Renal pelvis (tissue), 4 donors: ENCODE results near the gene GPHN. TPM values are rescaled to one million over a fixed set of nuclear protein-coding genes. Genes with fewer than 3 reads are reported as not detected.
"Not testable (repeated sequence)": the region's sequence is repeated elsewhere in the genome, so short reads cannot be mapped to it uniquely, and the experiment has no call there.

ENCODE experiments used
- DNase-seq: peaks from one replicate; pipeline ENCODE4 v3.0.0-alpha.2; 2013
- polyA plus RNA-seq, 3 donors: library from polyadenylated mRNA; unstranded; fragments of 120-200 nt; gene quantifications; one replicate each; pipeline ENCODE4 v1.2.1, GENCODE V29; 2013; ENCODE audit not compliant: insufficient read length in 3 of 3

Gene GPHN
- polyA plus RNA-seq, 3 donors: 70.3 to 83.7 (median 71.6) TPM

DNA sequence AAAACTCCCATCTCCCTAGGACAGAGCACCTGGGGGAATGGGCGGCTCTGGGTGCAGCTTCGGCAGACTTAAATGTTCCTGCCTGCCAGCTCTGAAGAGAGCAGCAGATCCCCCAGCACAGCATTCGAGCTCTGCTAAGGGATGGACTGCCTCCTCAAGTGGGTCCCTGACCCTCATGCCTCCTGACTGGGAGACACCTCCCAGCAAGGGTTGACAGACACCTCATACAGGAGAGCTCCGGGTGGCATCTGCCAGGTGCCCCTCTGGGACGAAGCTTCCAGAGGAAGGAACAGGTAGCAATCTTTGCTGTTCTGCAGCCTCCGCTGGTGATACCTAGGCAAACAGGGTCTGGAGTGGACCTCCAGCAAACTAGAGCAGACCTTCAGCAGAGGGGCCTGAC, 79.8 kb downstream of the GPHN start:
- DNase-seq: not testable (repeated sequence)

DNA sequence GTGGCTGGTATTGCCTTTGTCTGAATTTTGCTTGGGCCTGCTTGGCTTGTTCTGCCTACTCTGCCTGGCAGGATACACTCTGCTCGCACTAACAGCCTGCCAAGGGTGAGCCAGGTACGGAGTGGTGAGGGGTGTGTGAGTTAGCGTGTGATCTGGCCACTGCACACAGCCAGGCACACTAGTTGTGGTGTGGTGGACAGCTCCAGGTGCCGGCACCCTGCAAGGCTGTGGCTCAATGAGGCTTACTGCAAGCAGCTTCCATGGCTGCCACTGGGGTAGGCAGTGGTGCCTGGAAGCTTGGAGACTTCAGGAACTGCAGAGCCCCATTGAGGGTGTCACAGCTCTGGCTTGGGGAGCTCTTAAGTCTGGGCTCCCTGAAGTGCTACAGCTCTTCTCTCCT, 87.4 kb downstream of the GPHN start:
- no peak for DNase-seq

DNA sequence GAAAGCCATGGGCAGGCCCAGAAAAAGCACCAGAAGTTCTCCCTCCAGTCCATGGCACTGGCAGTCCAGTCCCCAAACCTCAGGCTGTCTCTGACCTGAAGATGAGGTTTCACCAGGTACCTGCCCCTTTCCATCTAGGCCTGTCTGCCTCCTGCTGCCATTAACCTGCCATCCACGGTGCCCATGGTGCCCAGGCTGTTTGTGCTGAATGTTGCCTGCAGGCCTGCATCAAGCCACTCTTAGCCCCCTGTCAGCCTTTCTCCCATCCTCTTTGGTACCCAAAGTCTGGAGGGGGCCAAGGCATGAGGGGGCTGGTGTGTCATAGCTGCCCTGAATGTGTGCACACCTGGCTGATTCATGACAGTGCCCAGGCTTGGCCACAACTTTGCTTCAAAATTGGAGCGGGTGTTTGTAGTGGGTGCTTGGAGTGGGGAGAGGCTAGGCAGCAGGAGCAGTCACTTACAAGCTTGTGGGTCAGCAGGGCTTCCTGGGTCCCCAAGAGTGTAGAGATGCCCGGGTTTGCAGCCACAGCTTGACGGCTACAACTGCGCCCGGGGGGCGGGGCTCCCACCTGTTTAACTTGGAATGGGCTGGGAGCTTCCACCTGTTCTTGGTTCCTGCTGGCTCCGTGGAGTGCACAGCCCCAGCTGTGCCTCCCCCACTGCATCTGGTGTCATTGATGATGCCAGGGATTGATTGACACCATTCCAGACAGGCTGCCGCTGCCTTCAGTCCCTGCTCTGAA, 88.5 kb downstream of the GPHN start:
- no peak for DNase-seq

DNA sequence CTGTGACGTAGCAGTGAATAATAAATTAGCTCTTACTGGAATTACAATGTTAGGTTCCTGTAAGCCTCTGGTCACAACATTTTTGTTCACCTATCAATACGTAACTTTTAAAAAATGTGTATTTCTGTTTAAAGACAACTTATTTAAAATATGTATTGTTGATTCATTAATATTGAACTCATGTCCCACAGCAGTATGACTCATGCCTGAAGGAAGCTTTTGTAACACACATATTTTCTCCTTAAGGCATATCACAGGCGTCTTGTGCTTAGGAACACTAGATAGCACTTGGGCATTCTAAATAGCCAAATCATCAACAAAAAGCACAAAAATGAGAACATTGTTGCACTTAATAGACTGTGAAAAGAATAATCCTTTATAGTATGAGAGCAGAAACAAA, 92.5 kb downstream of the GPHN start:
- DNase-seq: no peak

DNA sequence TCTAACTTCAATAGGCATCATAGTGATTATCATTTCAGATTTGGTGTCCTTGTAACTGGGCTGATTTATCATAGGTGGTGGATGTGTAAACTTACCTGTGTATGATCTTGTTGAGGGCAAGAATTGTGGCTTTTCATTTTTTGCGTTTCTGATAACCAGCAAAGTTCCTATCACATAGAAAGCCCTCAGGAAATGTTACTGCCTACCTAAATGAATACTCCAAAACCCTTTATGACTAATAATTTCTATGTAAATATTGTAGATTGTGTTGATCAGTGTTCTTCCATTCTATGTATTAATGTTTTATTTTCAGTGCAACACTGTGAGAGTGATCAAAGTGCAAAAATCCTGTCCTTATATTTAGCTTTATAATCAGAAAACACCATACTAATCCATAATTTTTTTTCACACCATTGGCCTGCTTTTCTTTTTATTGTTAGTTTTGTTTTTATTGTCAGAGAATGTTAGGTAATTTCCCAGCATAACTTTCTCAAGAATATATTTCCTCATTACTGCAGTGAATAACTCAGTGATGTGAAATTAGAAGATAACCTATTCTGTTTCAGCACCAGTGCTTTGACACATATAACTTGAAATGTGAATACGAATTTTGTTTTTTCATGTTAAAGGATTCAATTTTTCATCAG, 94.1 kb downstream of the GPHN start:
- no peak for DNase-seq

DNA sequence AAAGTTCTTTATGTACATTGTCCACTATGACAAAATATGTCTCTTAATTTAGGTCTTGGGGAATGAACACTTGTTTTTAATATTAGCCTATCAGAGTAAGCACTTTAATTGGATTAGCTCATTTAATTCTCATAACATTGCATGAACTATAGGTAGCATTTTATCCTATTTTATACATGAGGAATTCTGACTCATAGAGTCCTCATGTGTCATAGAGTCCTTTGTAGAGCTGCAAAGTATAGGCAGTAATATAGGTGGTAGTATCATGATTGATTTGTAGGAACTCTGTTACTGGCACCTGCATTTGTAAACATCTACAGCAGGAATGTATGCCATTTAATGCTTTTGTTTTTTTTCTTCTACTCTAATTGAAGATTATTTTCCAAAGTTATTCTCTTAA, 96.0 kb downstream of the GPHN start:
- no peak for DNase-seq

DNA sequence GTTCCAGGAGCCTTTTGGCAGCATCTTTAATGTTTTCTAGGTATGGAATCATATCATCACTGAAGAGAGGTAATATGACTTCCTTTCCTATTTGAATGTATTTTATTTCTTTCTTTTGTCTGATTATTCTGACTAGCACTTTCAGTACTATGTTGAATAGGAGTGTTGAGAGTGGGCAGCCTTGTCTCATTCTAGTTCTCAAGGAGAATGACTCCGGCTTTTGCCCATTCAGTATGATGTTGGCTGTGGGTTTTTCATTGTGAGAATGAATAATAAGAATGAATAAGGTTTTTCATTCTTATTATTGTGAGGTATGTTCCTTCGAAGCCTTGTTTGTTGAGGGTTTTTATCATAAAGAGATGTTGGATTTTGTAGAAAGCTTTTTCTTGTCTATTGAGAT, 98.9 kb downstream of the GPHN start:
- no peak for DNase-seq

DNA sequence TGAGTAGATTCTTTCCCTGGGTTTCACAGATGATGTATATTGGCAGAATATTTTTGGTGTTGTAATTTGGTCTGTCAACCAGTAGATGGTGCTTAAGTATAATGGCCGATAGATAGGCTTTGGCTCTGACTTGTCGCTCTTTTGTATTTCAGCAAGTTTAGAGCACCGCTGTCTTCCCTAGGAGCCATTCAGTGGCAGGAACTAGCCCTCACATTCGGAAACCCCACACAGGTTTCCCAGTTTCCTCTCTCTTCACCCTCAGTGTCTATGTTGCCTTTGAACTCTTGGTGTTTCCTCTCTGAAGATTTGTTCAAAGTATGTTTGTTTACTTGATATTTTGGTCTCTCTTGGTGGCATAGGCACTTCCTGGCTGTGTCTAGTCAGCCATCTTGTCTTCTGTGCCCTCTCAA, 102.2 kb downstream of the GPHN start:
- DNase-seq: no peak

DNA sequence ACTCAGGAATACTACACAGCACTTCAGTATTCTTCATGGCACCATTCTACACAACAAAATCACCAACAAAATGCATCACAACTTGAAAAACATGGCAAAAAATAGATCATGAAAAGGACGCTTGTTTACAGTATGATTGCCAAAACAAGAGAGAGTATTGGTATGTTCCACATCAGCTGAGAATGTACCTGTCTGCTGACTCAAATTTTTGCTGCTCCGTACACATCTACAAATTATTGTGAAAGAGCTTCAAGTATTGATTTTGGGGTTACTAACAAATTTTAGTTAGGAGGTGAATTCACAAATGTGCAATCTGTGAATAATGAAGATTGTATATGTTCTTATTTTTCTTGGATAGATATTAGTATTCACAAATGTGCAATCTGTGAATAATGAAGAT, 105.4 kb downstream of the GPHN start:
- DNase-seq: no peak

DNA sequence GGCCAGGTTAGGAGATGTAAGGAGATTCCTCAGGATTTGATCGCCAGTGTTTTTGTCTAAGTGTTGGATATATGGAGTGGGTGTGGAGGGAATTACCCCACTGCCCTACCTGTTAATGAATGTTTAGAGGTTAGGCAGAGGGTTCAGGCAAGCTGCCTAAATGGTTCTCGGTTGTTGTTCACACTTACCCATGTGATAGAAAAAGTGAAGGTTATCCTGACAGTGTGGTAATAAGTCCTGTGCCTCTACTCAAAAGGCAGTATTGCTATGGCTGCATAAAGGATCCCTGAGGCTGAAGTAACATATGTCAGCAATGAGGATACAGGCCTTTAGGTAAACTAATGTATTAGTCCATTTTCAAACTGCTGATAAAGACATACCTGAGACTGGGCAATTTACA, 112.0 kb downstream of the GPHN start:
- no peak for DNase-seq

DNA sequence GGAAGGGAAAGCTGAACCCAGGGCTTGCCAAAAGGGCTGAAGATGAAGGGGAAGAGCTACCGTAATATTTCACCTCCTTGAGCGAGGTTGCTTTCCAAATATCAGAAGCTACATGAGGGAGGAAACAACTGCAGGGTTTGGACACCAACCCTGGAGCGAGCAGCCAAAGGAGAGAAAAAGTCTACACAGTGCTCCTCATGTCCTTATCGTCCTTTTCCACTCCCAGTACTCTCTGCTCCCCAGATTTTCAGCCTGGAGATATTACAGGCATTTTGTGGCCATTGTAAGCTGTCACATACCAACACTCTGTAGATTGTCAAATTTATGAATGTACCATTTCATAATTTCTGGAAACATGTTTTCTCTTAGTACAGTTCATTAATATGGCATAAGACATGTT, 115.9 kb downstream of the GPHN start:
- DNase-seq: no peak

DNA sequence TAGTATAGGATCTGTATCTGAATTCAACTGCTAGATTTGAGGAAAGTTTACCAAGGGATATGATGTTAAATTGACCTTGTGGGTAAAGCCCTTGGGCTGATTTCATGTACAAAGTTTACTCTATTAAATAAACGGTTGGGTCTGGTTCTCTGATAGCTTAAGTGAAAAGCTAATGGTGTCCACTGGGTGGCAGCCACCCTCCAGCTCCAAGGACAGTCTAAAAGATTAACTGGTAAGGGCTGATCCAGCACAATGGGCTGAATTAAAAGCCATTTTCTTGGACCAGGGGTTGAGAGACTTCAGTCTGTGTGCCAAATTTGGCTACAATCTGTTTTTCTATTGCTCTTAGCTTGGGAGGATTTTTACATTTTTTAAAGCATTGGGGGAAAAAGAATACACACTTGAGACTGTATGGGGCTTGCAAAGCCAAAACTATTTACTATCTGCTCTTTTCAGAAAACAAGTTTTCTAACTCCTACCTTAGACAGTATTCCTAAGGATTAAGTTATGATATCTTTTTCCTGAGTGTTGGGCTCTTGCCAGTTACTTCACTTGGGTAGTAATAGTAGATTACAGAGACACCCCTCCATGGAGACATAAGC, 116.5 kb downstream of the GPHN start:
- DNase-seq: peak; percentile 43

DNA sequence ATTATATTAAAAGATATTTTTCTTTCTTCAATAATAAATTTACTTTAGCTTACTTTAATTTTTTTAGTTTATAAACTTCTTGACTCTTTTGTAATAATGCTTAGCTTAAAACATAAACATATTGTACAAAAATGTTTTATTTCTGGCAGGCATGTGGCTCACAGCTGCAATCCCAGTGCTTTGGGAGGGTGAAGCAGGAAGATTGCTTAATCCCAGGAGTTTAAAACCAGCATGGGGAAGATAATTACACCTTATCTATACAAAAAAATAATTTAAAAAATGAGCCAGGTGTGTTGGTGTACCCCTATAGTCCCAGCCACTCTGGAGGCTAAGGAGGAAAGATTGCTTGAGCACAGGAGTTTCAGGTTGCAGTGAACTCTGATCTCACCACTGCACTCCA, 120.7 kb downstream of the GPHN start:
- no peak for DNase-seq

DNA sequence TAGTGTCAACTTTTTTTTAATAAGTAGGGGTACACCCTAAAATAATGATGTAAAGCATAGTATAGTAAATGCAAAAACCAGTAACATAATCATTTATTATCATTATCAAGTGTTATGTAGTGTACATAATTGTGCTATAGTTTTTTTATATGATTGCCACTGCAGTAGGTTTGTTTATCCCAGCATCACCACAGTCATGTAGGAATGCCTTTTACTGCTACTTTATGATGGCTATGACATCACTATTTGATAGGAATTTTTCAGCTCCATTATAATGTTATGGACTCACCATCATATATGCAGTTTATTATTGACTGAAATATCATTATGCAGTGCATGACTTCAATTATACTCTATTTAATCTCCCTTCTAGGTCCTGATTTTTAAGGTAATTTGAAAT, 121.6 kb downstream of the GPHN start:
- DNase-seq: no peak

DNA sequence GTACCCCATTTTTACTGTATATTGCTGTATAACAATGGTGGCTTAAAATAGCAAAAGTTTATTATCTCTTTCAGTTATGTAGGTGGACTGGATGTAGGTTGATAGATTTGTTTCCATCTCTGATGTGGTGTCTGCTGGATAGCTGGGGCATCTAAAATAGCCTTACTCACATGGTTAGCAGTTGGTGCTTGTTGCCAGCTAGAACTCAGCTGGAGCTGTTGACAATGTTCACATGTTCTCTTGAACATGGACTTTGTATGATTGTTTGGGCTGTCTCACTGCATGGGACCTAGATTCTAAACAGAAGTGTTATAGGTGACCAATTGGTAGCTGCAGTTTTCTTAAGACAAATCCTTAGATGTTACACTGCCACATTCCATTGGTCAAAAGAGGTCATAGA, 126.9 kb downstream of the GPHN start:
- no peak for DNase-seq

DNA sequence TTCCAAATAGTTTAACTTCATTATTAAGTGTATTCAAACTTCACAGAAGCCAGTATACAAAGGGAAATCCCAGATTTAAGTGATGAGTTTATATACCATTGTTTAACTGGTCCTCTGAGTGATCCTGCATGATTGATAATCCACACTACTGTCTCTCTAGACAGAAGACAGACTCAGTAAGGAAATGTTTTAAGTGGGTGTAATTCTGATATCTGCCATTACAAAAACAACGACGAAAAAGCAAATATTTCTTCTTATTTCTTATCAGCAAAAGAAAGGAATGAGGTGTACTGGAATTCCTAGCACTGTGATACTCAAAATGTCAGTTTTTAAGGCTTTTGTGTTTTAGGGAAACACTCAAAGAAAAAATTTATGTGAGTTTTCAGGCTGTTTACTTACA, 127.5 kb downstream of the GPHN start:
- DNase-seq: no peak

DNA sequence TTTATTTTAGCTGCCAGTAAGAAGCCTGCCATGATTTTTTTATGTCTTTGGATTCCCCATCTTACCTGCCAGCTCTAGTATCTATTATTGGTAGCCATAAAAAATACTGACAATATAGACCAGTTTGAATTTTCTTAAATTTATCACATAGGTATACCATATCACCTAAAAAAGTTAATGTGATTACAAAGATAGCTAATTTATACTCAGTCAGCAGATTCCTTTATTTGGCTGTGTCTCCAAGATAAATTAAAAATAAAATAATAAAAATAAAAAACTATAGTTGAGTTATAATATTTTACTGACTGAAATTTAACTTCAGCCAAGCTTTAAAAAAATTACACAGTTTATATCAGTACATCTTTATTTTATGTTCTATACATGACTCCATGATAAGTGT, 128.3 kb downstream of the GPHN start:
- DNase-seq: no peak

DNA sequence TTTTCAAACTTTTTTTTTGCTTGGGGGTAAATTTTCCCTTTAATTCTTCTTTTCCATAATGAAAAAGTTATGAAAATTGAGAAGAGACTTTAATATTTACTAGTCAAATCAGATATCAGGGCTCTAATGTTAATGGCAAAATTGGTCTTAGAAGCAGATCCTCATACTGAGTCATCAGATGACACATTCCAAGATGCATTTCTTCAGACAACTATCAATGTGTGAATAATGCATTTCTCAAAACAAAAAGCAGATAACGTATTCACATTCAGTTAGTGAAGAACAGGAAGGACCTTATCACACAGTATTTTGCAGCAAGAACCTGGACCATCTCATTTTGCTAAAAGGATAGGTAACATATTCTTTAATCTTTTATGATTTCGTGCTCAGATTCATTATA, 130.7 kb downstream of the GPHN start:
- no peak for DNase-seq

DNA sequence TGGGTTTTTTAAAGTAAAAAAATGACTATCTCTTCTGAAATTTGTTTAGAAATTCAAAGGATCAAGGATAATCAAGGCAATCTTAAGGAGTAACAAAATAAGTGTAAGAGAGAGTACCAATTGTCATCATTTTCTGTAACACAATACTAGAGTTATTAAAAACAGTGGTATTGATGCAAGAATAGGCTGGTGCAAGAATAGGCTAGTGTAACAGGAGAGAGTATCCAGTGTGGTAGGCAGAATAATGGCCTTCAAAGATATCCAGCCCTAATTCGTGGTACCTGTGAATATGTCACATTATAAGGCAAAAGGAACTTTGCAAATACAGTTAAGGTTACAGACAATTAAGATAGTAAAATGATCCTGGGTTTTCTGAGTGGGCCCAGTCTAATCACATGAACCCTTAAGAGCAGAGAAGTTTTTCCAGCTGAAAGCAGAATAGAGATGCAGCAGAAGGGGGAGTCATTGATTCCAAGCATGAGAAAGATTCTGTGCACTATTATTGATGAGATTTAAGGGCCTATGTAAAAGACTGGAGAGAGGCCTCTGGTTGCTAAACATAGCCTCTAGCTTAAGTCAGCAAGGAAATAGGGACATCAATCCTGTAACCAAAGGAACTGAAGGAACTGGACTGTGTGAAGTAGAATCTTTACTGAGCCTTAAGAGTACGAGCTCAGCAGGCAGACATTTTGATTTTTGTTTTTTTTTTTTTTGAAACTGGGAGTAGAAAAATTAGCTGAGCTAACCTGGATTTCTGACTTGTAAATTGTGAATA, 134.1 kb downstream of the GPHN start:
- DNase-seq: no peak

DNA sequence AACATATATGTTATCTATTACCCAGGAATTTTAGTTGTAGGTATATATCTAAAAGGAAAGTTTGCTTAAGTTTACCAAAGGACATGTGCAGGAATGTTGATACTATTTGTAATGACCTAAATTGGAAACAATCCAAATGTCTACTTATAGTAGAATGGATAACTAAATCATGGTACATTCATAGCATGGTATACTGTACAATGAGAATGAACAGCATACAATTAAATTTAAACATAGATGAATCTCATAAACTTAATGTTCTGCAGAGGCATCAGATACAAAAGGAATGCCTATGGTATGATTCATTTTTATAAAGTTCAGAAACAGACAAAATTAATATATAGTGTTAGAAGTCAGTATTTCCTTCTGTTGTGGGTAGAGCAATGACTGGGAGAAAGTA, 135.4 kb downstream of the GPHN start:
- no peak for DNase-seq

DNA sequence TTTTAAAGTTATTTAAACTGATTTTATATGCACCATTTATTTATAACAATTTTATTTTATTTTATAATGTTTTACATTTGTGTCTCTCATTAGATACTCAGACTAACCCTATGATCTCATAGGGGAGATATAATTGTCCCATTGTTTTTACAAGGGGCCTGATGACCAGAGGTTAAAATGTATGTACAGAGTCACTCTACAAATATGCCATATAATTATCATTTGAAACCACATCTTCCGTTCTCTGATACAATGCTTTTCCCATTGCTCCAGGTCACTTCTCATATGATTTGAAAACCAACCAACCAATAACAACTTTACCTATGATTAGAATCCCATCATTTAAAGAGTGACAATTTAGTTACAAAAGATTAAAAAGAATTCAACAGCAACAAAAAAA, 137.8 kb downstream of the GPHN start:
- no peak for DNase-seq

DNA sequence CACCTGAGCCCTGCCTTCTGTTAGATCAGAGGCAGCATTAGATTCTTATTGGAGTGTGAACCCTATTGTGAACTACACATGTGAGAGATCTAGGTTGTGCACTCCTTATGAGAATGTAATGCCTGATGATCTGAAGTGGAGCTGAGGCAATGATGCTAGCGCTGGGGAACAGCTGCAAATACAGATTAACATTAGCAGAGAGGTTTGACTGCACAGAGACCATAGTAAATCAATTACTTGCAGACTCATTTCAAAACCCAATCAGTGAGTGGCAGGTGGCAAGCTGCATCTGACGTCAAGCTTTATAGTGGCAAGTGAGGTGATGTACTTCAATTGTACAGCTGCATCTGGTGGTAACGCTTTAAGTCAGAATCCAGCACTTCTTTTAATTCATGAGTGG, 141.6 kb downstream of the GPHN start:
- no peak for DNase-seq

DNA sequence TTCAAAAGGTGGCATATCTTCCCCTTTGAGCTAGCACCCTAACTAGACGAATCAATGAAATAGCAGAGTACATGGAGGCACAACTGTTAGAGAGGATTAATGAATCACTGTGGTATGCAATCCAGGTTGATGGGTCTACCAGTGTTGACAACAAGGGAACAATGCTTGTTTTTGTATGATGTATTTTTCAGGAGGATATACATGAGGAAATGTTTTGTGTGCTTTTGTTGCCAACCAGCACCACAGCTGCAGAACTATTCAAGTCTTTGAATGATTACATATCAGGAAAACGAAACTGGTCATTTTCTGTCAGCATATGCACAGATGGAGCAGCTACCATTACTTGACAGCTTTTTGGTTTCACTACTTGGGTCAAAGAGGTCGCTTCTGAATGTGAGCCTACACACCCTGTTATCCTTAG, 142.6 kb downstream of the GPHN start:
- no peak for DNase-seq
